GM18502 (cell line): ENCODE measurements around the gene DBT.
"Not testable (repeated sequence)": the region's sequence is repeated elsewhere in the genome, so short reads cannot be mapped to it uniquely, and the experiment has no call there.

ENCODE experiments used
- ATAC-seq: cut with Tn5 transposase; IDR thresholded peaks from one replicate; pipeline ENCODE4 v1.9.1; 2021; ENCODE audit warnings: mild to moderate bottlenecking; ENCODE audit not compliant: unreplicated experiment, poor library complexity

DBT gene

GRCh38 chr1:100249537-100250257, at the start of gene DBT:
Gene DBT, minus strand, starts transcription at chr1:100249834. Its CDS starts 14 bp downstream, at chr1:100249820.
- ATAC-seq, result peak; percentile 100

- no peak for ATAC-seq
These were observed 48.9 kb upstream of the DBT start for GRCh38 chr1:100298512-100298911.

GRCh38 chr1:100296997-100297396, 47.4 kb upstream of the DBT start:
- ATAC-seq, result not testable (repeated sequence)

GRCh38 chr1:100296140-100296539, 46.5 kb upstream of the DBT start:
- no peak for ATAC-seq

GRCh38 chr1:100292711-100293110, 43.1 kb upstream of the DBT start:
- no peak for ATAC-seq

GRCh38 chr1:100290291-100290690, 40.7 kb upstream of the DBT start:
- no peak for ATAC-seq

- no peak for ATAC-seq
These were observed 37.5 kb upstream of the DBT start for GRCh38 chr1:100287162-100287561.

- no peak for ATAC-seq
These were observed 35.0 kb upstream of the DBT start for GRCh38 chr1:100284591-100284990.

- no peak for ATAC-seq
These were observed 30.5 kb upstream of the DBT start for GRCh38 chr1:100279954-100280682.

GRCh38 chr1:100279358-100279923, 29.8 kb upstream of the DBT start:
- ATAC-seq, result no peak

- ATAC-seq, result no peak
These were observed 28.2 kb upstream of the DBT start for GRCh38 chr1:100277866-100278265.

GRCh38 chr1:100268202-100268601, 18.6 kb upstream of the DBT start:
- no peak for ATAC-seq

GRCh38 chr1:100267284-100267683, 17.6 kb upstream of the DBT start:
- ATAC-seq, result no peak

GRCh38 chr1:100266741-100267140, 17.1 kb upstream of the DBT start:
- ATAC-seq, result peak; percentile 25

- ATAC-seq, result peak; percentile 97
These were observed 16.5 kb upstream of the DBT start, which contains the start of gene RTCA for GRCh38 chr1:100265931-100266740. Gene RTCA, plus strand, starts transcription at chr1:100266216. Its CDS starts 160 bp downstream, at chr1:100266376.

GRCh38 chr1:100265562-100265930, 15.9 kb upstream of the DBT start:
- ATAC-seq, result peak; percentile 39

- ATAC-seq, result not testable (repeated sequence)
These were observed 14.4 kb upstream of the DBT start for GRCh38 chr1:100264081-100264480.

GRCh38 chr1:100261686-100262085, 12.1 kb upstream of the DBT start:
- no peak for ATAC-seq

- not testable (repeated sequence) for ATAC-seq
These were observed 8.8 kb upstream of the DBT start for GRCh38 chr1:100258427-100258826.

- not testable (repeated sequence) for ATAC-seq
These were observed 6.6 kb upstream of the DBT start for GRCh38 chr1:100256273-100256672.
